GM18505 (cell line): ENCODE results near the gene IQCH.

Experiments used
- ATAC-seq: cut with Tn5 transposase; IDR thresholded peaks from one replicate; pipeline ENCODE4 v1.9.1; 2021; ENCODE audit not compliant: unreplicated experiment
- POLR2A ChIP-seq: IDR thresholded peaks from 4 replicates; pipeline ENCODE4 v1.6.1; 2011; ENCODE audit warnings: borderline replicate concordance; ENCODE audit not compliant: insufficient read depth, insufficient read length; ENCODE audit errors: extremely low read depth

The IQCH gene

DNA sequence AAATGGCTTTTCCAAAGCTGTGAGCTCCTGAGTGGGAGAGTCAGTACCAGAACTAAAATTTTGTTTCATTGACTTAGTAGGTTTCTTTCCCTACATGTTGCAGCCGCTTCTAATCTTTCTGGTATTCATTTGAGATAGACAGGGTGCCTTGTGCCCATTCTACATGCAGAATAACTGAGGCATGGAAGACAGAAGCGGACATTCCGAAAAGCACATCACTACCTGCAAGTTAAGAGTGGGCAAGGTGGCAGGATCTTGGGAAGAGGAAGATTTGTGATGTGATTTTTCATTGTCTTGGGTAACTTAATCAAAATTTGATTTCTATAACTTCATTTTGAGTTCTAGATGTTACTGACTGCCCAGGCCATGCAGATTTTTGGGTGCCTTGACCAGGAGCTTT is 289.9 kb downstream of the IQCH start:
- no peak for TF ChIP-seq POLR2A
- no peak for ATAC-seq

DNA sequence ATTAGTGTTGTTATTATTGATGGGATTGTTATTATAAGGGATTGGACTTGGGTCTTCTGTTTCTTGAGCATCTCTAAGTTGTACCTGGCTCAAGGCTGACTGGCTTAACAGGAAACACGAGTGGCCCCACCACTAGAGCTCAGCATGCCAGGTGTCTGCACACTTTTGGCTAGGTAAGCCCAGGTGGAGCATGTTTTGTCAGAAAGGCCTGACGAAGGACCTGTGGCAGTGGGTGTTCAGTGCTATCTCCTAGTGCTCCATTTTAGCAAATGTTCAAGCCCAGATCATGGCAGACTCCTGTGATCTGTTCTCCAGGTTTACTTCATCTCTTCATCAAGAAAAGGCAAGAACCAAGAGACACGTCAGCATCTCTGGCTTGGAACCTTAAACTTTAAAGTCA is 291.3 kb downstream of the IQCH start:
- no peak for ATAC-seq
- no peak for TF ChIP-seq POLR2A

DNA sequence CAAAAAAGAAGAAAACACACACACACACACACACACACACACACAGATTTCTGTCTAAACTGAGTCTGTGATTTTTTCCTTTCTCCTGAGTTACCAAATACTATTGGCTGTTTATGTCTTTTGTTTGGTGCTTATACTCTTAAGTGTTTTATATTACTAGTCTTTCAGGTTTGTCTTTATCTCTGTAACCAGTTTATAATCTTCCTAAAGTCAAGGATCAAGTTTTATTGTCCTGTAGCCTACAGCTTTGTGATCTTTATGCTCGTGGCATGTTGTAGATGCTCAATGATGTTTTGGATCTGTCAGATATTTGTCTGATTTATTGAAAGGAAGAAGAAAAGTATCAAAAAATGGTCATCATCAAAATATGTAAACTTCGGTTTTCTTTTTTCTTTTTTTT is 292.5 kb downstream of the IQCH start:
- ATAC-seq = no peak
- TF ChIP-seq POLR2A = no peak

DNA sequence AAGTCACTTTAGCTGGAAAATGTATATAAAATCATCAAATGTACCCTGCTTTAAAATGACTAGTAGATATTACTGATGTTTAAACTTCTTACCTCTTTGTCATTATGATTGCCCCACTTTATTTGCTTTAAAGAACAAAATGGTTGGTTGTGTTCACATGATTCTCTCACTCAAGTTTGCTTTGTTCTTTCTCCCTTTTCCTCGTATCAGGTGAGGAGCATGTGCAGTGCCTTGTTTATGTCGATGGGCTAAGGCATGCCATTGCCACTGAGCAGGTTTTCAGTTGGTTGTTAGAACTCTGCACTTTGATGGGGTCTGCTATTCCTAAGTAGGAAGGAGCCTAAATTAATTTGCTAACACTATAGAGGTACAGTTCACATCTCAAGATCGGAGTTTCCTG is 293.2 kb downstream of the IQCH start:
- ATAC-seq = no peak

DNA sequence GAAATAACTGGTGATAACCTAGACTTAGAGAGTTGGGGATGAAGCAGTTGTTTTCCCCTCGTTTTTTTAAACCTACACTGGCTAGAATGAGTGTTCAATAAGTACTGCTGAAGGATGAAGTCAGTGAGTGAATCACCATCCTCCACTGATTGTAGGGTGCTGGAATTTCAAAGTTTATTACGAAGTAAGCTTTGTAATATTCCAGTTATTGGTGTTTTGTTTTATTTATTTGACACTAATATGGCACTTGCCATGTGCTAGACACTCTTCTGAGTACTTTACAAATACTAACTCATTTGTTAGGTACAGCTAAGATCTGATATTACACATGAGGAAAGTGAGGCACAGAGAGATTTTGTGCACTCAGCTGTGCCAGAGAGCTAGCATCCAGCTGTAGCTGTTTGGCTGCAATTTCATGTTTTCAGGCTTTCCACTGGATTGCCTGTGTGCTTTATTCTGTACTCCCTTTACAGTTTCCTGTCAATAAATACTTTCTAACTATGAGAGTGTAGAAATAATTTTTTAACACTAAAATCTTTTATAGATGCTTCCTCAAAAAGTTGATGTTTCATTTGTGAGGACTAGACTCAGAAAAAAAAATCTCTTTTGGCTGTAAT is 293.8 kb downstream of the IQCH start:
- TF ChIP-seq POLR2A = no peak
- ATAC-seq = no peak

More for the DNA sequence above, 293.2 kb downstream of the IQCH start:
- TF ChIP-seq POLR2A = no peak

DNA sequence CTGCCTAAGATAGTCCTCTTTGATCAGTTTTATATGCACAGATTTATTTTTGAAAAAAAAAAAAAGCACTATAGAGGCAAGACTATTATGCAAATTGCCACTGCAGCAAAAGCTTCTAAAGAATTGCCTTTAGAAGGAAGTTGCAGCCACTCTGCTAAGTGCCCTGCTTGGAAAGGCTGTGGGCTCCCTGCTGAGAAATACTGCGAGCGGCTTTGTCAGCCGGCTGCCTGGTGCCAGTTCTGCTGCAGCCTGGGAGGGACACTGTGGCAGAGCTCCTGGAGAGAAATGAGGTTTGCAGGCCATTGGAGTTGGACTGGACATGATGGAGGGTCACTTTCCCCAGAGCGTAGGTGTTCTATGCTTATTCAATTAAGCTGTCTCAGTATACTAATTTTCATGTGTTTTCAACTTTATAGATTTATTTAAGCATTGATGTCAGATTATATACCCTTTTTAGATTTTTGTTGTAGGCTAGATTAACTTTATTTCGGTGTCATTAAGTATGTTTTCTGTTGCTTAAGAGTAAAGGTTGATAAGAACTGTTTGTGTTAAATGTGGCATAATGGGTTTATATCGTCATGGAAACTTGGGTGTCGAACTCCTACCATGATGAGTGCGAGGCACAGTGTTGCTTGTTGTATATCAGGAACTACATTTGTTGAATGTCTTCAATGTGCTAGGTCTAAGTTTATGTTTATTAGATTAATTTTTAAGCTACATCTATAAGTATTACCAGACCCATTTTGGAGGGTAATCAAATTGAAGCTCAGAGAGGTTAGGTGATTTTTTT is 294.5 kb downstream of the IQCH start:
- no peak for ATAC-seq
- TF ChIP-seq POLR2A = no peak

DNA sequence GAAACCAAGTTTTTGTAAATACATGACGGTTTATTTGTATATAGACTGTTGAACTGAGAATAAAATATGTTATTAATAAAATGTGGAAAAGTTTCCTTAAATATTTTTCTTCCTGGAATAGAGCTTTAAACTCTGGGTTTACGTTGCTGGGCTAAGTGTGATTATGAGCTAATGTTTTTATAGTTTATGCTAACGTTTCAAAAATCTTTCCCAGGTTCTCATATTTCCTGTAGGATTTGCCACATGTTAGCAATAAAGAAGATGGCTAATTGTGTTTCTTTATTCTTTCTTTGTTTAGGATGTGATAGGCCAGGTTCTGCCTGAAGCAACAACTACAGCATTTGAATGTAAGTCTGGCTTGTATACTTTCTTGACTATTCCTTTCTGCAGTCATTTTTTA is 295.1 kb downstream of the IQCH start:
- no peak for TF ChIP-seq POLR2A
- ATAC-seq = no peak

DNA sequence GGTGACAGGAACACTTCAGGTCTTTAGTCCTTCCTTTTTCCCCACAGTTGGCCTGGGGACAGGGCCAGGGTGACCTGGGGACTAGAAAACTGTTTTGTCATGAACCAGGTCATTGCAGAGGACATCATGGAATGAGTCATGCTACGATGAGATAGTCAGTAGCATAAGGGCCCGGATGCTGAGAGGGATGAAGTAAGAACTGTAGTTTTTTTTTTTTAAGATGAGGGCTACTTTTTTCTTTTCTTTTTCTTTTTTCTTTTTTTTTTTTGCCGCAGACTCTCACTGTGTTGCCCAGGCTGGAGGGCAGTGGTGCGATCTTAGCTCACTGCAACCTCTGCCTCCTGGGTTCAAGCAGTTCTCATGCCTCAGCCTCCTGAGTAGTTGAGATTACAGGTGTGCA is 295.9 kb downstream of the IQCH start:
- no peak for ATAC-seq
- no peak for TF ChIP-seq POLR2A

DNA sequence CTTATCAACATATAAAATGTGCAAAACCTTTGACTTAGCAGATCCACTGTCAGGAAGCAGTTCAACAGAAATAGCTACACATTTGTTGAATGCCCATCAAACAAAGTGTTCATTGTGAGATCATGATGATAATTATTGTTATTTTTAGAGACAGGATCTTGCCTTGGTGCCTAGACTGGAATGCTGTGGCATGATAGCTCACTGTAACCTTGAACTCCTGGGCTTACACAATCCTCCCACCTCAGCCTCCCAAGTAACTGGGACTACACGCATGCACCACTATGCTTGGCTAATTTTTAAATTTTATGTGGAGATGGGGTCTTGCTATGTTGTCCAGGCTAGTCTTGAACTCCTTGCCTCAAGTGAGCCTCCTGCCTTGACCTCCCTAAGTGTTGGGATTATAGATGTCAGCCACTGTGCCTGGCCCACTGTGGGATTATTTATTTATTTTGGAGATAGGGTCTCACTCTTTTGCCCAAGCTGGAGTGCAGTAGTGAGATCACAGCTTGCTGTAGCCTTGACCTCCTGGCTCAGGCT is 296.7 kb downstream of the IQCH start:
- TF ChIP-seq POLR2A = no peak
- ATAC-seq = no peak
